NCI-H2227 (cell line): ENCODE data around the gene EPS8L2.
A peak's percentile ranks its signal among the peaks of the same experiment; 100 is the strongest.

Experiments
- DNase-seq: peaks from one replicate; lab custom pipeline; 2025; ENCODE audit not compliant: unreplicated experiment; lab: John Stamatoyannopoulos, UW

Gene EPS8L2

GRCh38 chr11:774873-775592 lies 69.0 kb downstream of the EPS8L2 start:
- no peak for DNase-seq

DNA sequence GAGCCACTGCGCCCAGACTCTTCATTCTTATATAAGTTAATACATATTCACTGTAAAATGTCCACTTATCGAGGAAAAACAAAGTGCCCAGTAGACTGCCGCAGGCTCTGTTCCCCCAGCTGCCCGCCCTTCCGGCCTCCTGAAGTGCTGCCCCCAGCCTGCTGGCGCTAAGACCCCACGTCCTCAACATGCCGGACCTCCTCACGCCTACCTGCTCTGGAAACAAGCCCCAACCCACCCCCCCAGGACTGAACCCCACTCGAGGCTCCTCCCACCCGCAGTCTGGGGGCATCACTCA lies 70.2 kb downstream of the EPS8L2 start:
- no peak for DNase-seq

DNA sequence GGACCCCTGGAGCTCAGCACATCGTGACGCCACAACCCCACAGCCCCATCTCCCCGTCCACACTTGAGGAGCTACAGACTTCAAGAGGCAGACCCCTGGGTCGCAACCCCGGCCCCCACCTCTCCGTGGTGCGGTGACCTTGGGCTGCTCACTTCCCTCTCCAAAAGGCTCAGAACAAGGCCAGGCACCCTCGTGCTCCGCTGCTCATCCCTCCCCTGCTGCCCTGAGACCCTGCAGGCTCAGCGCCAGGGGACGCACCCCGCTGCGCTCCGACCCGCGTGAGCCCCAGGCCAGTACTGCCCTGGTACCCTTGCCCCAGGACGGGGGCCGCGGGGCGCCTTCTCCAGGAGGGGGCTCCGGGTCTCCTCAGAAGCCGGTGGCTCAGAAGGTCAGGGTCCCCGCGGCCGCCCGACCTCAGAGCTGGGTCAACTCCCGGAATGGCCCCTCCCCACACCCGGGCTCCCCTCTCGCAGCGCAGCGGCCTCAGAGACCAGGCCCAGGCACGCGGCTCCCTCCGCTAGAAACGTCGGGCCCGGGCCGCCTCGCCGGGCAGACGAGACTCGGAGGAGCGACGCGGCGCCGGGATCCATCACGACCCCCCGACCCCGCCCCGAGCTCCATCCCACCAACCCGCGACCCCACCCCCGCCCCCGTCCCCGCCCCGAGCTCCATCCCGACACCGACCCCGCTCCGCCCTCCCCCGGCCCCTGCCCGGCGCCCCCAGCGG lies 70.7 kb downstream of the EPS8L2 start:
- peak; percentile 76 for DNase-seq
